BE2C (cell line): ENCODE measurements around the gene BARHL1. TPM values are rescaled to one million over a fixed set of nuclear protein-coding genes. Genes with fewer than 3 reads are reported as not detected.

Source experiments
- DNase-seq: peaks from one replicate; pipeline ENCODE4 v3.0.0-alpha.2; 2020
- H3K27me3 ChIP-seq: fragments of 250-450 bp; sonication (Bioruptor Pico); 2 replicates; pipeline ENCODE4 v1.5.1; 2020; ENCODE audit warnings: mild to moderate bottlenecking
- H3K36me3 ChIP-seq: fragments of 250-450 bp; sonication (Bioruptor Pico); 2 replicates; pipeline ENCODE4 v1.5.1; 2020; ENCODE audit warnings: mild to moderate bottlenecking
- H3K4me1 ChIP-seq: fragments of 250-450 bp; sonication (Bioruptor Pico); 2 replicates; pipeline ENCODE4 v1.5.1; 2020
- H3K4me3 ChIP-seq: 2 replicates; pipeline ENCODE4 v1.5.1; 2011; ENCODE audit warnings: low read depth, low read length
- H3K9me3 ChIP-seq: fragments of 250-450 bp; sonication (Bioruptor Pico); 2 replicates; pipeline ENCODE4 v1.5.1; 2020
- polyA plus RNA-seq: library from polyadenylated mRNA; unstranded; fragments of >200 nt; gene quantifications from one replicate; pipeline ENCODE4 v1.2.1, GENCODE V29; 2012; ENCODE audit warnings: low read depth, missing spikeins; ENCODE audit not compliant: insufficient read length, insufficient read depth
- TF ChIP-seq, protein P1 (sequence below): IDR thresholded peaks from 2 replicates; pipeline ENCODE4 v1.5.1; 2012; ENCODE audit warnings: mild to moderate bottlenecking, low read depth, low read length

The BARHL1 gene
- polyA plus RNA-seq, result 0.43 TPM

GRCh38 chr9:132582276-132582785 lies at the start of gene BARHL1:
TSS of gene BARHL1 (plus strand) at chr9:132582606. CDS start at chr9:132582798, 192 bp downstream.
- H3K36me3 ChIP-seq, result no peaks in the 10 kb centered on the region
- no peak for DNase-seq
- H3K4me3 ChIP-seq, result peak within 1 kb of the TSS; percentile 50
- H3K4me1 ChIP-seq, result peaks cover 10% of the 10 kb centered on the region; the same call in 1 of the 2 replicates
- peaks cover 94% of the 10 kb centered on the region for H3K27me3 ChIP-seq
- TF ChIP-seq, protein P1, sequence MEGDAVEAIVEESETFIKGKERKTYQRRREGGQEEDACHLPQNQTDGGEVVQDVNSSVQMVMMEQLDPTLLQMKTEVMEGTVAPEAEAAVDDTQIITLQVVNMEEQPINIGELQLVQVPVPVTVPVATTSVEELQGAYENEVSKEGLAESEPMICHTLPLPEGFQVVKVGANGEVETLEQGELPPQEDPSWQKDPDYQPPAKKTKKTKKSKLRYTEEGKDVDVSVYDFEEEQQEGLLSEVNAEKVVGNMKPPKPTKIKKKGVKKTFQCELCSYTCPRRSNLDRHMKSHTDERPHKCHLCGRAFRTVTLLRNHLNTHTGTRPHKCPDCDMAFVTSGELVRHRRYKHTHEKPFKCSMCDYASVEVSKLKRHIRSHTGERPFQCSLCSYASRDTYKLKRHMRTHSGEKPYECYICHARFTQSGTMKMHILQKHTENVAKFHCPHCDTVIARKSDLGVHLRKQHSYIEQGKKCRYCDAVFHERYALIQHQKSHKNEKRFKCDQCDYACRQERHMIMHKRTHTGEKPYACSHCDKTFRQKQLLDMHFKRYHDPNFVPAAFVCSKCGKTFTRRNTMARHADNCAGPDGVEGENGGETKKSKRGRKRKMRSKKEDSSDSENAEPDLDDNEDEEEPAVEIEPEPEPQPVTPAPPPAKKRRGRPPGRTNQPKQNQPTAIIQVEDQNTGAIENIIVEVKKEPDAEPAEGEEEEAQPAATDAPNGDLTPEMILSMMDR, result no peak
- no peaks in the 10 kb centered on the region for H3K9me3 ChIP-seq

- Histone ChIP-seq H3K36me3 (no peaks in the 10 kb centered on the region), H3K9me3 (0 out of 2 replicates have a peak, but pooled peaks cover 3% of the 10 kb centered on the region), H3K27me3 (no peaks in the 10 kb centered on the region), H3K4me1 (peaks cover 10% of the 10 kb centered on the region; the same call in 1 of the 2 replicates), H3K4me3 (no peak overlapping the region)
- DNase-seq, result no peak
- TF ChIP-seq, protein P1, result no peak
These were observed 47.6 kb upstream of the BARHL1 start for GRCh38 chr9:132534832-132535231.

DNA sequence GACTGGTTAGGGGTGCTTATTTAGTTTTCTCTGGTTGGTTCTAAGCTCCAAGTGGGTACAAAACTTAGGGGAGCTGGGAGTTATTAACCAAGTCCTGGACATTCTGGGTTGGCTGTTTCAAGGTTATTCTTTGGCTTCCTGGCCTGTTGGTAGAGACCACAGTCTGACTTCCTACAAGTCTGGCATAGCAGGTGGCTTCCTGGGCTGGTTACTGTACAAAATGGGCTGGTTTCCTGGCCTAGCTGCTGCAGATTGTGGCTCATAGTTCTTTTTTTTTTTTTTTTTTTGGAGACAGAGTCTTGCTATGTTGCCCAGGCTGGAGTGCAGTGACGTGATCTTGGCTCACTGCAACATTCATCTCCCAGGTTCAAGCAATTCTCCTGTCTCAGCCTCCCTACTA lies 46.3 kb upstream of the BARHL1 start:
- Histone ChIP-seq H3K4me3 (no peak overlapping the region), H3K4me1 (peaks cover 7% of the 10 kb centered on the region; the same call in 1 of the 2 replicates), H3K36me3 (no peaks in the 10 kb centered on the region), H3K27me3 (no peaks in the 10 kb centered on the region), H3K9me3 (0 out of 2 replicates have a peak, but pooled peaks cover 3% of the 10 kb centered on the region)
- TF ChIP-seq, protein P1, result no peak
- DNase-seq, result no peak

GRCh38 chr9:132537352-132537751 lies 45.1 kb upstream of the BARHL1 start:
- no peaks in the 10 kb centered on the region for H3K27me3 ChIP-seq
- H3K9me3 ChIP-seq, result no peaks in the 10 kb centered on the region
- no peaks in the 10 kb centered on the region for H3K36me3 ChIP-seq
- TF ChIP-seq, protein P1, result no peak
- DNase-seq, result no peak
- H3K4me3 ChIP-seq, result no peak overlapping the region
- peaks cover 12% of the 10 kb centered on the region for H3K4me1 ChIP-seq

DNA sequence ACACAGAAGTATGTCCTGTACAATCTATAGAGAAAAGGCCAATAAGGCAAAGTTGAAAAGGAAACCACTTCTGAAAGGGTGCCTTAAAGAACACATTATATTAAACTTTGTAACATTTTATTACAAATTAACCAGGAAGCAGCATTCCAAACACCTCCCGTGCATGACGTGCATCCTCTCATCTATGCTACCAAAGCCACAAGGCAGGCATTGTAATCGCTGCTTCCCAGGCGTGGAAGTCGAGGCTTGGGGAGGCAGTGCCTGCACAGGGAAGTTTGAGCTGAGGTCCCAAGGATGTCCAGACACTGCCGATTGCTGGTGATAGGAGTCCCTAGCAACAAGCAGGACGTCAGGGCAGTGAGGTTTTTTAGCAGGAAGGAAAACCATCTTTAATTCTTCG lies 44.3 kb upstream of the BARHL1 start:
- TF ChIP-seq, protein P1, result no peak
- no peak overlapping the region for H3K4me3 ChIP-seq
- no peak for DNase-seq
- no peaks in the 10 kb centered on the region for H3K9me3 ChIP-seq
- no peaks in the 10 kb centered on the region for H3K36me3 ChIP-seq
- no peaks in the 10 kb centered on the region for H3K27me3 ChIP-seq
- H3K4me1 ChIP-seq, result peaks cover 13% of the 10 kb centered on the region

DNA sequence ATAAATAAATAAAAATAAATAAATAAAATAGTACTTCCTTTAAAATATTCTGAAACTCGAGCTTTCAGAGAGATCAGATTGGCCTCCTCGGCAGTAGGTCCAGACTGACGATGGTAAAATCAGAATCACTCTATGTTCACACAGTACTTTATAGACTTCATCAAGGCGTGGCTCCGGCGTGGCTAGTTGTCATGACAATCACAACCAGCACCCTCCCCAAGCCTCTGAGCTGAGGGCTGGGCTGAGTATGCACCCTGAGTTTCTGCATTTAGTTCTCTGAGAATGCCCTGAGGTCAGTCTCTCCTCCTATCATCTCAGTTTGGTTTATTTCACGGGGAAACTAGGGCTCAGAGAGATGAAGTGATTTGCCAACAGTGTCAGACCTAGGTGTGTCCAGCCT lies 43.3 kb upstream of the BARHL1 start:
- DNase-seq, result no peak
- Histone ChIP-seq H3K27me3 (no peaks in the 10 kb centered on the region), H3K9me3 (no peaks in the 10 kb centered on the region), H3K4me3 (no peak overlapping the region), H3K4me1 (peaks cover 19% of the 10 kb centered on the region), H3K36me3 (no peaks in the 10 kb centered on the region)
- TF ChIP-seq, protein P1, result no peak
